ENCODE data around the gene EIF4E1B.

The EIF4E1B gene

GRCh38 chr5:176665517-176665916 is 35.0 kb downstream of the EIF4E1B start:
- no peak for DNase-seq

GRCh38 chr5:176667637-176668036 is 37.2 kb downstream of the EIF4E1B start:
- DNase-seq = no peak

GRCh38 chr5:176670449-176670848 is 40.0 kb downstream of the EIF4E1B start:
- no peak for DNase-seq

- no peak for DNase-seq
These were observed 40.9 kb downstream of the EIF4E1B start for GRCh38 chr5:176671399-176671798.

- no peak for DNase-seq
These were observed 41.6 kb downstream of the EIF4E1B start for GRCh38 chr5:176671890-176672747.

- DNase-seq = no peak
These were observed 43.4 kb downstream of the EIF4E1B start for GRCh38 chr5:176673651-176674583.

- no peak for DNase-seq
These were observed 44.3 kb downstream of the EIF4E1B start for GRCh38 chr5:176674799-176675198.

- no peak for DNase-seq
These were observed 45.3 kb downstream of the EIF4E1B start for GRCh38 chr5:176675676-176676360.

GRCh38 chr5:176676361-176676824 is 45.9 kb downstream of the EIF4E1B start:
- DNase-seq = no peak

GRCh38 chr5:176677209-176677939 is 46.9 kb downstream of the EIF4E1B start:
- no peak for DNase-seq

GRCh38 chr5:176678584-176678983 is 48.1 kb downstream of the EIF4E1B start:
- DNase-seq = no peak

GRCh38 chr5:176679365-176680225 is 49.1 kb downstream of the EIF4E1B start:
- no peak for DNase-seq

GRCh38 chr5:176680226-176680563 is 49.7 kb downstream of the EIF4E1B start:
- no peak for DNase-seq

- DNase-seq = no peak
These were observed 51.6 kb downstream of the EIF4E1B start for GRCh38 chr5:176682016-176682531.

- DNase-seq = no peak
These were observed 54.5 kb downstream of the EIF4E1B start for GRCh38 chr5:176685010-176685409.

- DNase-seq = no peak
These were observed 56.8 kb downstream of the EIF4E1B start for GRCh38 chr5:176687247-176687646.

- DNase-seq = no peak
These were observed 57.4 kb downstream of the EIF4E1B start for GRCh38 chr5:176687881-176688280.

GRCh38 chr5:176690911-176691310 is 60.4 kb downstream of the EIF4E1B start:
- DNase-seq = no peak

GRCh38 chr5:176691524-176691923 is 61.0 kb downstream of the EIF4E1B start:
- DNase-seq = no peak

GRCh38 chr5:176692326-176692725 is 61.9 kb downstream of the EIF4E1B start:
- no peak for DNase-seq

GRCh38 chr5:176692839-176693476 is 62.5 kb downstream of the EIF4E1B start:
- no peak for DNase-seq

All from hematopoietic multipotent progenitor cell treated with erythropoietin and hydrocortisone succinate and interleukin-3 and kit ligand, for 8 days (in vitro differentiated cells).